Measurements from ENCODE around the gene MIS12.

The MIS12 gene

GRCh38 chr17:5439446-5439764 lies 47.0 kb upstream of the MIS12 start:
- no peaks in the 10 kb centered on the region for H3K9me3 ChIP-seq (ENCODE audit: insufficient read depth, low read depth, low read length)
- H3K36me3 ChIP-seq (ENCODE audit: insufficient read depth, low read length), result peaks cover 39% of the 10 kb centered on the region; the same call in 1 of the 2 replicates
- H3K9me2 ChIP-seq (replicated peaks; ENCODE audit: low read depth, low read length), result no peaks in the 10 kb centered on the region
- H3K9ac ChIP-seq (ENCODE audit: low read depth, low read length, poor library complexity, severe bottlenecking), result peak overlapping the region; percentile 94
- peaks cover 42% of the 10 kb centered on the region for H3K79me2 ChIP-seq (ENCODE audit: insufficient read depth, low read length)
- H3K4me3 ChIP-seq (ENCODE audit: low read length, poor library complexity, severe bottlenecking), result peak overlapping the region; percentile 47
- H4K20me1 ChIP-seq (ENCODE audit: insufficient read depth, low read length, poor library complexity, severe bottlenecking), result peaks cover 37% of the 10 kb centered on the region
- peak overlapping the region; percentile 72 for H2AFZ ChIP-seq (ENCODE audit: low read length)
- peaks cover 32% of the 10 kb centered on the region for H3K4me1 ChIP-seq (ENCODE audit: insufficient read depth, low read length, poor library complexity, severe bottlenecking)
- H3K4me2 ChIP-seq (ENCODE audit: low read depth, low read length, poor library complexity, severe bottlenecking), result peak overlapping the region; percentile 66
- no peaks in the 10 kb centered on the region for H3F3A ChIP-seq (ENCODE audit: low read depth)
- H3K27me3 ChIP-seq (ENCODE audit: insufficient read depth, low read length, poor library complexity, severe bottlenecking), result no peaks in the 10 kb centered on the region
- TF ChIP-seq CTCF (conservative IDR thresholded peaks at IDR 0.05; ENCODE audit: low read length) (0 out of 2 replicates have a peak, but pooled peaks have one; percentile 19), EZH2phosphoT487 (IDR thresholded peaks at IDR 0.05; ENCODE audit: borderline replicate concordance) (no peak)

- Histone ChIP-seq H3K9ac (ENCODE audit: low read depth, low read length, poor library complexity, severe bottlenecking) (no peak overlapping the region), H2AFZ (ENCODE audit: low read length) (no peak overlapping the region), H3K9me2 (replicated peaks; ENCODE audit: low read depth, low read length) (no peaks in the 10 kb centered on the region), H3K9me3 (ENCODE audit: insufficient read depth, low read depth, low read length) (no peaks in the 10 kb centered on the region), H3K27me3 (ENCODE audit: insufficient read depth, low read length, poor library complexity, severe bottlenecking) (no peaks in the 10 kb centered on the region), H4K20me1 (ENCODE audit: insufficient read depth, low read length, poor library complexity, severe bottlenecking) (no peaks in the 10 kb centered on the region), H3K4me1 (ENCODE audit: insufficient read depth, low read length, poor library complexity, severe bottlenecking) (peaks cover 4% of the 10 kb centered on the region), H3K4me2 (ENCODE audit: low read depth, low read length, poor library complexity, severe bottlenecking) (no peak overlapping the region), H3K79me2 (ENCODE audit: insufficient read depth, low read length) (peaks cover 1% of the 10 kb centered on the region), H3F3A (ENCODE audit: low read depth) (peaks cover 2% of the 10 kb centered on the region; the same call in 1 of the 2 replicates), H3K4me3 (ENCODE audit: low read length, poor library complexity, severe bottlenecking) (no peak overlapping the region), H3K36me3 (ENCODE audit: insufficient read depth, low read length) (peaks cover 60% of the 10 kb centered on the region; the same call in 1 of the 2 replicates)
- TF ChIP-seq EZH2phosphoT487 (IDR thresholded peaks at IDR 0.05; ENCODE audit: borderline replicate concordance), result no peak
- no peak for TF ChIP-seq CTCF (conservative IDR thresholded peaks at IDR 0.05; ENCODE audit: low read length)
Observed at GRCh38 chr17:5443728-5444127, 42.6 kb upstream of the MIS12 start.

- no peak overlapping the region for H3K4me2 ChIP-seq (ENCODE audit: low read depth, low read length, poor library complexity, severe bottlenecking)
- no peak overlapping the region for H3K9ac ChIP-seq (ENCODE audit: low read depth, low read length, poor library complexity, severe bottlenecking)
- H3K4me1 ChIP-seq (ENCODE audit: insufficient read depth, low read length, poor library complexity, severe bottlenecking), result peaks cover 4% of the 10 kb centered on the region
- H3K27me3 ChIP-seq (ENCODE audit: insufficient read depth, low read length, poor library complexity, severe bottlenecking), result no peaks in the 10 kb centered on the region
- H2AFZ ChIP-seq (ENCODE audit: low read length), result no peak overlapping the region
- H3K9me2 ChIP-seq (replicated peaks; ENCODE audit: low read depth, low read length), result no peaks in the 10 kb centered on the region
- no peaks in the 10 kb centered on the region for H3K9me3 ChIP-seq (ENCODE audit: insufficient read depth, low read depth, low read length)
- TF ChIP-seq CTCF (conservative IDR thresholded peaks at IDR 0.05; ENCODE audit: low read length) (no peak), EZH2phosphoT487 (IDR thresholded peaks at IDR 0.05; ENCODE audit: borderline replicate concordance) (no peak)
- no peak overlapping the region for H3K4me3 ChIP-seq (ENCODE audit: low read length, poor library complexity, severe bottlenecking)
- H3K36me3 ChIP-seq (ENCODE audit: insufficient read depth, low read length), result peaks cover 65% of the 10 kb centered on the region; the same call in 1 of the 2 replicates
- H3K79me2 ChIP-seq (ENCODE audit: insufficient read depth, low read length), result no peaks in the 10 kb centered on the region
- H3F3A ChIP-seq (ENCODE audit: low read depth), result peaks cover 5% of the 10 kb centered on the region; the same call in 1 of the 2 replicates
- no peaks in the 10 kb centered on the region for H4K20me1 ChIP-seq (ENCODE audit: insufficient read depth, low read length, poor library complexity, severe bottlenecking)
Observed at GRCh38 chr17:5444209-5444608, 42.2 kb upstream of the MIS12 start.

Measured in Loucy (cell line).